ENCODE data around the gene DNM2. TPM values are rescaled to one million over a fixed set of nuclear protein-coding genes. Genes with fewer than 3 reads are reported as not detected.

The DNM2 gene
- total and polyA plus RNA-seq, 9 of the 15 experiments (the other 6 are each of a cell fraction or from before 2014, with no cell fraction given): 2.2 to 161 (median 72.6) TPM

GRCh38 chr19:10812902-10813404 lies 95.1 kb downstream of the DNM2 start (continued):
- TF ChIP-seq MCM3 (IDR thresholded peaks at IDR 0.05): no peak
- TF ChIP-seq AFF1 (IDR thresholded peaks at IDR 0.05; ENCODE audit: low read depth in 1 of 2, partially characterized antibody in 2 of 2): no peak
- no peak for TF ChIP-seq CREBBP (IDR thresholded peaks at IDR 0.05; ENCODE audit: low read depth, low read length)
- no peak for TF ChIP-seq KAT7 (CRISPR knock-in tag; IDR thresholded peaks at IDR 0.05; ENCODE audit: borderline replicate concordance)
- TF ChIP-seq, protein P1, sequence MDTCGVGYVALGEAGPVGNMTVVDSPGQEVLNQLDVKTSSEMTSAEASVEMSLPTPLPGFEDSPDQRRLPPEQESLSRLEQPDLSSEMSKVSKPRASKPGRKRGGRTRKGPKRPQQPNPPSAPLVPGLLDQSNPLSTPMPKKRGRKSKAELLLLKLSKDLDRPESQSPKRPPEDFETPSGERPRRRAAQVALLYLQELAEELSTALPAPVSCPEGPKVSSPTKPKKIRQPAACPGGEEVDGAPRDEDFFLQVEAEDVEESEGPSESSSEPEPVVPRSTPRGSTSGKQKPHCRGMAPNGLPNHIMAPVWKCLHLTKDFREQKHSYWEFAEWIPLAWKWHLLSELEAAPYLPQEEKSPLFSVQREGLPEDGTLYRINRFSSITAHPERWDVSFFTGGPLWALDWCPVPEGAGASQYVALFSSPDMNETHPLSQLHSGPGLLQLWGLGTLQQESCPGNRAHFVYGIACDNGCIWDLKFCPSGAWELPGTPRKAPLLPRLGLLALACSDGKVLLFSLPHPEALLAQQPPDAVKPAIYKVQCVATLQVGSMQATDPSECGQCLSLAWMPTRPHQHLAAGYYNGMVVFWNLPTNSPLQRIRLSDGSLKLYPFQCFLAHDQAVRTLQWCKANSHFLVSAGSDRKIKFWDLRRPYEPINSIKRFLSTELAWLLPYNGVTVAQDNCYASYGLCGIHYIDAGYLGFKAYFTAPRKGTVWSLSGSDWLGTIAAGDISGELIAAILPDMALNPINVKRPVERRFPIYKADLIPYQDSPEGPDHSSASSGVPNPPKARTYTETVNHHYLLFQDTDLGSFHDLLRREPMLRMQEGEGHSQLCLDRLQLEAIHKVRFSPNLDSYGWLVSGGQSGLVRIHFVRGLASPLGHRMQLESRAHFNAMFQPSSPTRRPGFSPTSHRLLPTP (IDR thresholded peaks at IDR 0.05; ENCODE audit: borderline replicate concordance, extremely low read depth, insufficient read length): no peak
- no peak for TF ChIP-seq ZNF764 (CRISPR knock-in tag; IDR thresholded peaks at IDR 0.05; ENCODE audit: low read depth)
- no peak for TF ChIP-seq SMAD2 (IDR thresholded peaks at IDR 0.05; ENCODE audit: low read depth, low read length)
- no peak for TF ChIP-seq BDP1 (IDR thresholded peaks at IDR 0.05; ENCODE audit: insufficient read depth, insufficient read length)
- TF ChIP-seq MTA3 (IDR thresholded peaks at IDR 0.05; ENCODE audit: borderline replicate concordance): no peak
- no peak for TF ChIP-seq BRF1 (IDR thresholded peaks at IDR 0.05; ENCODE audit: borderline replicate concordance, extremely low read depth, insufficient read length)
- TF ChIP-seq E2F8 (IDR thresholded peaks at IDR 0.05; ENCODE audit: low read depth, partially characterized antibody): peak; percentile 24
- TF ChIP-seq, protein P2, sequence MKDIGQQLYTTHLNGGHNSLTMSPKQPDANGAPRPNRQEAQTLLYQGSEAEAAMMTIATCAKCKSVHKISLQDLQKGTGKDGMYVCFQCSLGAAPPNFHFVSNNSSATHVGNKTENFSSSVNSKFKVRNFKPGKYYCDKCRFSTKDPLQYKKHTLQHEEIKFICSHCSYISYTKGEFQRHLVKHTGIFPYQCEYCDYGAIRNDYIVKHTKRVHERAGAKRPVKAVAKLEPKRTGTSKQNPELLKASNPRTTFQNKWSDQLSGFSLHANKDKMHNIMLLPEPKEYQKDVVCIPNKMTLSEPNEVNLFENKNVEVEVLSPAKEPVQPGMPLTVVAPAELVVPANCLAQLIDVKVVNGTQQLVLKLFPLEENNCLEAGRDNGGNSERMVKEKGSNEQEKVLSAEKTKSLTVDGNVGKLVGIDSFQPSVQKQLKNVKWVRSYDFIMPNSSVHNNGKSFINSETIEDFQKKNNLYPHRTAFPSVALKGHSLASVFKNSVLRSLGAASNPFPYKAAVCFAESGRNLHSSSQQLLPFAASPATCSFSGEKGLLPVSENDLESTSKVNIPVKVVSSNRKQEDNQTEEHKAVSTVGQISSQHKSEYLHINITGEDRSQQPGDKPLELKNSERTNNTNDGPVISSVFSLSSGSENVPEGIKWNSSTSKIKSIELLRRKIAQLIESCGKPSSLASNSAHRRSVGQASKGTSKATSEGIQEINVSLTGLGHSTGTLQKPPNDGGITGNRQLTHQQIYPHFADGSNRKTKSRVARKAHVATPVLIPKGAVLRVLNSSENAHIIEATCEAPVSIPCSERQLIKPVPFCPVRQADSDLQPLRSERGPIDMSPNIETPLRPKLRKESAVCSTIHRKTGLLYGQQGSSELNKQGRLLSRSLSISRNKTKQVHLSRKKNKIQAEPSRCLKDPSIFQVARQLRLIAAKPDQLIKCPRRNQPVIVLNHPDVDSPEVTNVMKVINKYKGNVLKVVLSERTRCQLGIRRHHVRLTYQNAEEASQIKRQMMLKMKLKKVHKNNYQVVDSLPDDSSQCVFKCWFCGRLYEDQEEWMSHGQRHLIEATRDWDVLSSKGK (CRISPR knock-in tag; IDR thresholded peaks at IDR 0.05): no peak
- no peak for TF ChIP-seq PKNOX1 (IDR thresholded peaks at IDR 0.05)
